ENCODE measurements around the gene BMPER. TPM values are rescaled to one million over a fixed set of nuclear protein-coding genes. Genes with fewer than 3 reads are reported as not detected.

Gene BMPER
- total RNA-seq, 1 experiment from 2014 or later: not detected

- Histone ChIP-seq H3K27ac (ENCODE audit: low read length) (no peak overlapping the region), H3K27me3 (ENCODE audit: control insufficient read depth, insufficient read depth, low read length) (no peaks in the 10 kb centered on the region), H3K9me3 (ENCODE audit: control insufficient read depth, insufficient read depth, low read depth, low read length) (peaks cover 9% of the 10 kb centered on the region; the same call in 1 of the 2 replicates), H3K4me3 (ENCODE audit: low read depth in 2 of 2, low read length in 2 of 2) (no peak overlapping the region), H3K4me1 (ENCODE audit: control insufficient read depth, insufficient read depth, low read length) (no peaks in the 10 kb centered on the region), H3K36me3 (ENCODE audit: control insufficient read depth, insufficient read depth, low read length) (no peaks in the 10 kb centered on the region)
- intact Hi-C loops (cut with micrococcal nuclease; ENCODE audit: unreplicated experiment): no loop called here
- in situ Hi-C loops (cut with HindIII; ENCODE audit: low pct_unique_long_range_greater_than_20kb, low sequenced_read_pairs): no loop called here
- POLR2A ChIA-PET: no interaction called here
- ATAC-seq: no peak
- BruUV-seq (replicated peaks): no TSS peak
- DNase-seq (ENCODE audit: low read depth, low spot score): no peak
- CTCF ChIA-PET: no interaction called here
- TF ChIP-seq SIN3A (IDR thresholded peaks at IDR 0.05; ENCODE audit: borderline replicate concordance, insufficient read depth, low read depth, low read length) (no peak), REST (IDR thresholded peaks at IDR 0.05; ENCODE audit: insufficient read depth in 1 of 2, low read depth in 2 of 2, low read length in 1 of 2) (no peak), TCF7L2 (IDR thresholded peaks at IDR 0.05; ENCODE audit: low read depth, low read length) (no peak), POLR2AphosphoS5 (IDR thresholded peaks at IDR 0.05; ENCODE audit: low read depth, low read length) (no peak), CTCF (IDR thresholded peaks at IDR 0.05) (no peak)
These were observed 205.7 kb downstream of the BMPER start for GRCh38 chr7:34111031-34111430.

GRCh38 chr7:34115503-34115902 lies 210.2 kb downstream of the BMPER start:
- Histone ChIP-seq H3K27me3 (ENCODE audit: control insufficient read depth, insufficient read depth, low read length) (no peaks in the 10 kb centered on the region), H3K9me3 (ENCODE audit: control insufficient read depth, insufficient read depth, low read depth, low read length) (peaks cover 9% of the 10 kb centered on the region; the same call in 1 of the 2 replicates), H3K36me3 (ENCODE audit: control insufficient read depth, insufficient read depth, low read length) (no peaks in the 10 kb centered on the region), H3K4me3 (ENCODE audit: low read depth in 2 of 2, low read length in 2 of 2) (no peak overlapping the region), H3K4me1 (ENCODE audit: control insufficient read depth, insufficient read depth, low read length) (no peaks in the 10 kb centered on the region), H3K27ac (ENCODE audit: low read length) (no peak overlapping the region)
- TF ChIP-seq POLR2AphosphoS5 (IDR thresholded peaks at IDR 0.05; ENCODE audit: low read depth, low read length): no peak
- intact Hi-C loops (cut with micrococcal nuclease; ENCODE audit: unreplicated experiment): no loop called here
- ATAC-seq (no peak), DNase-seq (ENCODE audit: low read depth, low spot score) (no peak)
- no TSS peak for BruUV-seq (replicated peaks)
- POLR2A ChIA-PET: no interaction called here
- CTCF ChIA-PET: no interaction called here
- in situ Hi-C loops (cut with HindIII; ENCODE audit: low pct_unique_long_range_greater_than_20kb, low sequenced_read_pairs): no loop called here

- Histone ChIP-seq H3K36me3 (ENCODE audit: control insufficient read depth, insufficient read depth, low read length) (no peaks in the 10 kb centered on the region), H3K27ac (ENCODE audit: low read length) (no peak overlapping the region), H3K4me3 (ENCODE audit: low read depth in 2 of 2, low read length in 2 of 2) (no peak overlapping the region), H3K9me3 (ENCODE audit: control insufficient read depth, insufficient read depth, low read depth, low read length) (peaks cover 9% of the 10 kb centered on the region; the same call in 1 of the 2 replicates), H3K27me3 (ENCODE audit: control insufficient read depth, insufficient read depth, low read length) (no peaks in the 10 kb centered on the region), H3K4me1 (ENCODE audit: control insufficient read depth, insufficient read depth, low read length) (no peaks in the 10 kb centered on the region)
- no TSS peak for BruUV-seq (replicated peaks)
- ChIA-PET POLR2A (no interaction called here), CTCF (no interaction called here)
- intact Hi-C loops (cut with micrococcal nuclease; ENCODE audit: unreplicated experiment): no loop called here
- in situ Hi-C loops (cut with HindIII; ENCODE audit: low pct_unique_long_range_greater_than_20kb, low sequenced_read_pairs): no loop called here
- no peak for DNase-seq (ENCODE audit: low read depth, low spot score)
- TF ChIP-seq POLR2AphosphoS5 (IDR thresholded peaks at IDR 0.05; ENCODE audit: low read depth, low read length): no peak
- TF ChIP-seq REST (IDR thresholded peaks at IDR 0.05; ENCODE audit: insufficient read depth in 1 of 2, low read depth in 2 of 2, low read length in 1 of 2): no peak
- no peak for TF ChIP-seq TCF7L2 (IDR thresholded peaks at IDR 0.05; ENCODE audit: low read depth, low read length)
- no peak for ATAC-seq
These were observed 212.2 kb downstream of the BMPER start for GRCh38 chr7:34117573-34117972.
